HS-5 (cell line): Measurements from ENCODE around the gene HNF4A.

Experiments used
- DNase-seq: peaks from one replicate; pipeline ENCODE4 v3.0.0-alpha.2; 2012; ENCODE audit warnings: low read depth

Gene HNF4A

DNA sequence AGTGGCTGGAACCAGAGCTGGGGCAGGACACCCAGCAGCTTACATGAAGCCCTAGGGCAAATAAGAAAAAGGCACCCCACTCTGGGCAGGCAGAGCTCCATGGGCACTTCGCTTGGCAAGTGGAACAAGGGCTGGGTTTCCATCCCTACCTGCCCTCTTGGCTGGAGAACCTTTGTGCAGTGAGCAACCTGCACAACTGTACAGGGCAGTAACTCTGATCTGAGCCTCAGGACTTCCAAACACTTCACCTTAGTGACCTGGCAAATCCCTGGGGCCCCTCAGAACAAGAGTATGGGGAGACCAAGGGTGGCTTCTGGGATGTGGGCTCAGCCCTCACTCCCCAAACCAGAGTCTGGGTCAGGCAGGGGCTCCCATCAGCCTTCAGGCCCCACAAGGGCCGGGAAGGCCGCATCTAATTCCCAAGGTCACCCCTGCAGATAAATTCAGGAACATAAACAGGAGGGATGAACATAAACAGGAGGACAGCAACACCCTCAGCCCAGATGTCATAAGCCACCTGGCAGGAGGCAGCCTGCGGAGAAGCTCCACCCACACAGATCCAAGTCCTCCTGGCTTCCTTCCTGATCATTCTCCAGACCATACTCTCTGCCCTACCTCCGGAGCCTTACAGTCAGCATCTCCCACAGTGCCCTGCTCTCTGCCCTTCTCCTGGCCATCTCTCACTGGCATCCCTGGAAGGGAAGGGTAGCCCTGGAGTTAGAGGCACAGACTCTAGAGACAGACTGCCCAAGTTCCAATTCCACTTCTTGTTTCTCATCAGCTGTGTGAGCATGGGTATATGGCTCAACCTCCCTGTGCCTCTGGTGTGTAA lies 37.5 kb downstream of the HNF4A start:
- DNase-seq: no peak

DNA sequence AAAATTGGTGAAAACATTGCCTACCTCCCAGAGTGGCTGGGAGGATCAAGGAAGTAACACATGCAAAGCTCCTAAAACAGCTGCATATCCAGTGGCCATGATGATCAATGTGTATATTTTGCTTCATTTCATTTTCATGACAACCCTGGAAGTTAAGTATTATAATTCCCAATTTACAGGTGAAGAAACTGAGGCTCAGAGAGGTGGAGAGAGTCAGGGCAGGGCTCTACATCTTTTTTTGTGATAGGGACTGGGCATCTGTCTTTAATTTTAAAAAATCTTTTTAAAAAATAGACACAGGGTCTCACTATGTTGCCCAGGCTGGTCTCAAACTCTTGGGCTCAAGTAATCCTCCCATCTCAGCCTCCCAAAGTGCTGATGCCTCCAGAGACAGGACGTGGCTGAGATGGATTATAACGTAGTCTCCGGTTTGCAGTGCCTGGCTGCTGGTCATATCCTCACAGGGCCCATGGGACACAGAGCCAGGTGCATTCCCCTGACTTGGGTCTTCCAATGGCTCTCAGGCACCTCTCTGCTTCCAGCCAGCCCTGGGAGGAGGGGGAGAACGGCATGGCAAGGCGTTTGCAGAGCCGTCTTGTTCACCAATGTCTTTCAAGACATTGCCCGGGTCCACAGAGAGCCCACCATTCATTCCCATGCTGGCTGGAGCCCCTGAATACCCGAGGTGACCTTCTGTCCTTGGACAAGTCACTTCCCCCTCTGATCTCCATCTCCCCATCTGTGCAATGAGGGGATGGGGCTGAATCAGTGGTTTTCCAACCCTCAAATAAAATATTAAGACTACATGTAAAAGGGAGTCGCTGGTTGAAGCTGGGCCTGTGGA lies 38.3 kb downstream of the HNF4A start:
- no peak for DNase-seq

DNA sequence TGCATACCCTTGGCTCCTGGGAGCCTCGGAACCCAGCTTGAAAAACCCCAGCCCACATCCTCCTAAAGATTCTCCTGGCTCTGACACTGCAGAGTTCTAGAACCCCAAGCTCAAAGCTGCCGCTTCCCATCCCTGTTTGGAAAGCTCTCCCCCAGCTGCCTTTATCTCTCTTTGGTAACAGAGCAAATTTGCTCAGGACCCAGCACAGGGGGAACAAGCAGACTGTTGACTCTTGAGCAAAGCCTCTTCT lies 38.9 kb downstream of the HNF4A start:
- no peak for DNase-seq

DNA sequence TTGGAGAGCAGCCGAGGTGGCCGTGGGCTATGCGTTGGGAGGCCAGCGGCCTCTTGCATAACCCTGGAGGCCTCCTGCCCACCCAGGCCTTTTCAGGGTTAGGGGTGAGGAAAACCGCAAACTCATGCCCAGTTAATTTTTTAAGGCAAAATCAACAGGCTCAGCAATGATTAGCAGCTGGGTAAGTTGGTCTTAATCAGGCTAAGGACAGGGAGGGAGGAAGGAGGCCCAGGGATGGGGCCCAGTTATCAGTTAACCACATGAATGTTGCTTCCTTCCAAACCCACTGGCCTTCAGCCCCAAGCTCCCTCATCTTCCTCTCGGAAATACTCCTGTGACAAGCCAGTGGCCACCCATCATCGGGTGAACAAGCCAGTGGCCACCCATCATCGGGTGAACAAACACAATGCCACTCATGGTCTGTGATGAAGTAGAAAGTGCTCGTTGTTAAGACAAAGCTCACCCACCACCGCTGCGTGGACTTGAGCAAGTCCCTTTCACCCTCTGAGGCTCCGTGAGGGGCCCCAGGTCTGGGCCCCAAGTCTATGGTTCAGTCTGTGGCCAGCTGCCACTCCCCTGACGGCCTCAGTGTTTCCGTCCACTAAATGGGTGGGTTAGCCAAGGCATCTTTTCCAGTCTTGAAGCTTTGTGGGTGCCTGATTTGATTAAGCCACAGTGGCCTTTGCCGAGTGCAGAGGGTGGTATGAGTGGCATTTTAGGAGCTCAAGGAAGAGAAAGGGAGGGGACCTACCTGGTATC lies 39.4 kb downstream of the HNF4A start:
- no peak for DNase-seq

DNA sequence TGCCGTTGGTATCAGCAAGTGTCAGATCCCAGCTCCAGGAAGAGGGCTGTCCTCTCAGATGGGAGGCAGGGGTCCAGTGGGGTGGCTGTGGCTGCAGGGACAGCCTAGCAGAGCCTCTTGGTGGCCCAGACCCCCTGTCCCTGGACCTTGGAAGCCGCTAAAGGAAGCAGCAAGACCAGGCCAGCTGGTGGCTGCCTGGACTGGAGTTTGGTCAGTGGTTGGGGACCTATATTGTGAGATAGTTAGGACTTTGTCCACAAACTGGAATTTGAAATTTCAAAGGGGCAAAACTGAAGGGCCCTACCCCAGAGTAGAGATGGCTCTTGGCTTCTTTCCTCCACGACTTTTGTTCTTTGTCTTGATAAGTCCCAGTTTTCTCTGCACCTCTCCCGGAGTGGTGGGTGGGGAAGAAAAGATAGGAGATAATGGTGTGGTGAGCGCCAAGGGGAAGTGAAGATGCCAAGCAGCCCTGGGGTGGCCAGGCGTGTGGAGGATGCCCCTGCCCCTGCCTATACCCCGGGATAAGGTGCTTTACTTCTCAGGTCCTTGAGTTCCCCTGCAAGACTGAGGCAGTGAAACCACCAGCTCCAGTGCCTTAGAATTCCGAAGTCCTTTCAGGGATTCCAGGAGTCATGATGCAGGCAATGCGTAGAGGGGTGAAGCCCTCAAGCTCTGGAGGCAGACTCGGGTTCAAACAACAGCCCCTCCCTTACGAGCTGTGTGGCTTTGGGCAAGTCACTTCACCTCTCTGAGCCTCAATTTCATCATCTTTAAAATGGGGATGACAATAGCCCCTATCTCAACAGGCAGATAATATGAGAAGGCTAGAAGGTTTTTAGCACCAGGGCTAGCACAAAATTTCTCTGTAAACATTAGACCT lies 40.2 kb downstream of the HNF4A start:
- DNase-seq: no peak

DNA sequence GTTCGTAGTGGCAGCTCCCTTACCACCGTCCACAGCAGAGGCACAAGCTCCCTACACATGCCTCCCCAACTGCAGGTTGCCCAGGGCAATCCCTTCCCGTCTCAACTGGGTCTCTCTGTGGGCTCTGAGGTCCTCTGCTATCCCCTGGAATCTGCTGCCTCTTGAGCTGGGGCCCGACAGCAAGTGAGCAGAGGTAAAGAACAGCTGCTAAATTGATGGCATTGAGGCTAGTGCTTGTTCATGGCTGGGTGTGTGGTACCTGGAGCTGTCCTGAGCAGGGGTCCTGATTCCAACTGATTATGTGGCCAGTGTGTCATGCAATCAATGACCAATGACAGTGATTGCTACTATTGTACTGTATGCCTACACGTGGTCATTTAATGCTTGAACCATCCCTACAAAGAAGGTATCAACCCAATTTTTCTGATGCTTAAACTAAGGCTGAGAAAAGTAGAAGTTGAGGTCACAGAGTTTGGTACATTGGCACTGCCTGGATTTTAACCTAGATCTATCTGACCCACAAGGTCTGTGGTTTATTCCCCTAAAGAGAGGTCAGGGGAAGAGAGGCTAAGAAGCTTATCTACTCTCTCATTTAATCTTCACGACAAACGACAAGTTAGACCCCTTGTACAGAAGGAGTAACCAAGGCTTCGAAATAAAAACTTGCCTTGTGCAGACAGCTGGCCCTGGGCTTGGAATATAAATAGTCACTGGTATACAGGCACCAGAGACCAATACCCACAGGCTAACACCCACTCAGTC lies 41.1 kb downstream of the HNF4A start:
- DNase-seq: no peak

DNA sequence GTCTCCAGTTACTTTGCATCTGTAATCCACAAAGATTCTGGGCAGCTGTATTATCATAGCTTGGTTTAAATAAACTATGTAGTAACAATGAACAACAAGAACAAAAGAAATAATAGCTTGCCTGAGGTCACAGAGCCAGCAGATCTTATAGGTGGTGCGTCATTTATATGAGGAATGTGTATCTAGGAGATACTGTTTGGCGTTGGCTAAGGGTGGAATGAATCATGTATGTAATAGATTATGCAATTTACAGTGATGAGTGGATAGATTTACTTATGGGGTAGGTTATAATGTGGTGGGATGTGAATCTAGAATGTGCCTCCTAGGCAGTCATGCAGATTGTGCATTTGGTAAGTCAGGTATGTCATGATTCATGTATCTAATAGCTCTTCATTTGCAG lies 42.8 kb downstream of the HNF4A start:
- DNase-seq: peak; percentile 91

DNA sequence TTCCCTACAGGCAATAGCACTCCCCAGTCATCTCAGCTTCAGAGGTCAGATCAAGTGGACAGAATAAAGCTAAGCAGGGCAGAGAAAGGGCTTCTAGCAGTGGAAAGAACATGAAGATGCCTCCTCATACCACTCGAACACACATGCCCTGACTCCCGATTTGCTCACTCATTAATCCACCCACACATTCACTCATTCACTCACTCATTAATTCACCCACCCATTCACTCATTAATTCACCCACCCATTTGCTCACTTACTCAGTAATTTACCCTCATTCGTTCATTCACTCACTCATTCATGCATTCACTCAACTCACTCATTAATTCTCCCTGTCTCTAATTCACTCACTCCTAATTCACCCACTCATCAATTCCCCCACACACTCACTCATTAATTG lies 43.9 kb downstream of the HNF4A start:
- no peak for DNase-seq

DNA sequence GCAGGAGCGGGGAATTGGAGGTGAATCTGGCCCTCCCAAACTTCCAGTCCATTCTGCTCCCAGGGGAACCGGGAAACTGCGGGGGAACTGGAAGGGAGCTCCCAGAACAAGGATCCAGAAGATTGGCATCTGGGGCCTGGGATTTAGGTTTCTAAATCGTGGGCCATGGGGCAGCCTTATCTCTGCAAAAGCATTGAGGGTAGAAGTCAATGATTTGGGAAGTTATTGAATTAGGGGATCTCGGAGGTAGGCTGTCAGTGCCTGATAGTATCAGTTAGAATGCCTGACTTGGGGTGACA lies 45.1 kb downstream of the HNF4A start:
- no peak for DNase-seq

DNA sequence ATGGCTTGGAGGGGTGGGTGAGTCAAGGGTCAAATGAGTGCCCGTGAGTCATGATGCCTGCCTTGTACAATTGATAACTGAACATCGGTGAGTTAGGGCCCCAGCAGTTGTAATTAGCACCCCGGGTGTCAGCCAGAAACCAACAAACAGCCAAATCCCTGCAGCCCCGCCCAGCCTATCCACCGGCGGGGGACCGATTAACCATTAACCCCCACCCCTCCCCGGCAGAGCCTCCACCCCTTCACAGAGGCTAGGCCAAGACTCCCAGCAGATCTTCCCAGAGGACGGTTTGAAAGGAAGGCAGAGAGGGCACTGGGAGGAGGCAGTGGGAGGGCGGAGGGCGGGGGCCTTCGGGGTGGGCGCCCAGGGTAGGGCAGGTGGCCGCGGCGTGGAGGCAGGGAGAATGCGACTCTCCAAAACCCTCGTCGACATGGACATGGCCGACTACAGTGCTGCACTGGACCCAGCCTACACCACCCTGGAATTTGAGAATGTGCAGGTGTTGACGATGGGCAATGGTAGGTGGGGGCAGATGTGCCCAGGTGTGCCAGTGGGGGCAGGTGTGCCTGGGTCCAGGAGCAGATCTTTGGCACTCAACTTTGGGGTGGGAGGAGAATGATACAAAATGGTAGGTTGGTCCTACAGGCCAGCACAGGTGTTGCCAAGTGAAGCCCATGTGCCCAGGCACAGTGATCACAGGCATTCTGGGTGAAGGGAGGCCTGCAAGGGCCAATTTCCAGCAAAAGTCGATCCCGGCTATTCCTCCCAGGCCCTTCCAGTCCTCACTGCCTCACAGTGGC lies 45.7 kb downstream of the HNF4A start:
- DNase-seq: no peak

DNA sequence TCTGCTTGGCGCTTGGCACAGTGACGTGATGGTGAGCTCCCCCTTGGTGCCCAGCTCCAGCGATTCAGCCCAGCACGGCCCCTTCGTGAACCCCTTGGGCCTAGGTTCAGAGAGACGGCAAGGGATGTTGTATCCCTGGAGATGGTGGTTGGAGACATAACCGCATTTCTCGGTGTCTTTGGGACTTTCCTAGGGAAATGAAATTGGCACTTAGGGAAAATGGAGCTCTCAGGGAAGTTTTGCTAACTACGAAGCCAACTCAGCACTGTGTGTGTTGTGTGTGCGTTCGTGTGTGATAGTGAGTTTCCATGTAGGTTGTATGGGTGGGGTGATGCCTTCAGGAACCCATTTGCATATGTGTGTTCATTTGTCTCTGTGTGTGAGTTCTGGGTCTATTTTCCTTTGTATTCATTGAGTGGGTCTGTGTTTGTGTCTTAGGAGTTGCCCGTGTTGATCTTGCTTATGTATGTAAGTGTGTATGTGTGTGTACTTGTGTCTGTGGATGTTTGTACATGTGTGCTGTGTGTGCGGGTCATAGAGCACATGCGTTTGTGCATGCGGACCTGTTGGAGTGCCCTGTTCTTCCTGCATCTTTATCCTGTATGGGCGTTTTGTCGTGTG lies 46.4 kb downstream of the HNF4A start:
- no peak for DNase-seq

DNA sequence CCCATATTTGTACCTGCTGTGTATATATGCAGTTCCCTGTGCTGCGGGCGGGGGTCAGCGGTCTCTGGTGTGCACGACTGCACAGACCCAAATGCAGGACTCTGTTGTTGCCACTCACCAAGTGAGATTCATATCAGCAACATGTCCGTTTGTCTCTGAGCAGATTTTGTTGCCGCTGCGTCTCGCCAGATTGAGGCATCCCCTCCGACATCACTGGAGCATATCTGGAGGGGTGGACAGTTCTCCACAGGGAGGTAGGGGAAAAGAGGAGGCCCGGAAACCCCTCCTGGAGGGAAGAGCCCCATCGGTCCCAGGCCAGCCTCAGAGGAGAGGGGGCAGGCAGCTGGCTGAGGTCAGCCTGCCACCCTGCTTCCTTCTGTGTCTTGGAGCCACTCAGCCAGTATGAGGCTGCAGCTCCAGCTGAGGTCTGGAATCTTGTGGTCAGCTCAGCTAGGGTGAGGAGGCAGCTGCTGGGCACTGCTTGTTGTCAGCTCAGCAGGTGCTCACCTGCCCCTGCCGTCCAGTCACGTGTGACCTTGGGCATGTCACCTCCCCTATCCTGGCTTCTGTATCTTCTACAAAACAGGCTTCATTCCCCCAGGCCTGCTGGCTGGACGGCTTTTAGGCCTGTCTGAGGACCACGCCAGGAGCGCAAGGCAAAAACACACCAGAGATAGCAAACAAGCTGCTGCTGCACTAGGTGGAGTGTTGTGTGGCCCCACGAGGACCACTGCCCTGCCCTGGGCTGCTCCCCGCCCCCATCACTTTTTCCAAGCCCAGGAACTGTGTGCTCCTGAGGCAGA lies 47.1 kb downstream of the HNF4A start:
- no peak for DNase-seq

DNA sequence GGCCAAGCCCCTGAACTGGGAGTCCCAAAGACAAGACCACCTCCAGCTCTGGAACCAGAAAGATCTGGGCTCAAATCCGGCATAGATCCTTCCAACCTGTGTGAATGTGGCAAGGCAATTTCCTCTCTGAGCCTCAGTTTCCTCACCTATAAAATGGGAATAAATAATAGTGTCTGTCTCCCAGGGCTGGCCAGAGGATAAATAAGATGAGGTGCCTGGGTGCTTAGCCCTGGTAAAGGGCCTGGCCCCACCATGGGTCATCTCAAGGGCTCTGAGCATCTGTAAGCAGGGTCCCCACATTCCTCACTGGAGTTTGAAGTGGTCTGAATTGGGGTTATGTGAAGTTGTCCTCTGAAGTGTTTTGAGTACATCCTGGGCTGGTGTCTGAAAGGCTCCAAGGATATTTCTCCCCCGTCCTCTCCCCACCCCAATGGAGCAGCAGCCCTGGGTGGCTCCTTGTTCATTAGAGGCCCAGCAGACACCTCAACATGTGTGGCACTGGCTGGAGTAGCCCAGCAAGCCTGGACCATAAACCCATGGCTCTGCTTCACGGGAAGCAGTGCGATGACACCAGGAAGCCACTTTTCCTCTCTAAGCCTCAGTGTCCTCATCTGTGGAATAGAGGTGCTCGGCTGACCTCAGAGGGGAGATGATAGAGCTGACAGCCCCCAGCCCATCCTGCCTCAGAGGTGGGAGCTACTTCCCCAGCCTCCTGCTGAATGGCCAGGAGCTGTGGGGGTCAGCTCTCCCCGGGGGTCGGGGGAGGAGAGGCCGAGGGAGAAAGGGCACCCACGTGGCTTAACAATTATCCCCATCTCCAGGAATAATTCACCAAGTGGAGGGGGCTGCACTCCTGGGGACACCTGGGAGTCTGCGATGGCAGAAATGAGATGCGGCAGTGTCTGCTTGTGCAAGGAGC lies 48.0 kb downstream of the HNF4A start:
- no peak for DNase-seq

DNA sequence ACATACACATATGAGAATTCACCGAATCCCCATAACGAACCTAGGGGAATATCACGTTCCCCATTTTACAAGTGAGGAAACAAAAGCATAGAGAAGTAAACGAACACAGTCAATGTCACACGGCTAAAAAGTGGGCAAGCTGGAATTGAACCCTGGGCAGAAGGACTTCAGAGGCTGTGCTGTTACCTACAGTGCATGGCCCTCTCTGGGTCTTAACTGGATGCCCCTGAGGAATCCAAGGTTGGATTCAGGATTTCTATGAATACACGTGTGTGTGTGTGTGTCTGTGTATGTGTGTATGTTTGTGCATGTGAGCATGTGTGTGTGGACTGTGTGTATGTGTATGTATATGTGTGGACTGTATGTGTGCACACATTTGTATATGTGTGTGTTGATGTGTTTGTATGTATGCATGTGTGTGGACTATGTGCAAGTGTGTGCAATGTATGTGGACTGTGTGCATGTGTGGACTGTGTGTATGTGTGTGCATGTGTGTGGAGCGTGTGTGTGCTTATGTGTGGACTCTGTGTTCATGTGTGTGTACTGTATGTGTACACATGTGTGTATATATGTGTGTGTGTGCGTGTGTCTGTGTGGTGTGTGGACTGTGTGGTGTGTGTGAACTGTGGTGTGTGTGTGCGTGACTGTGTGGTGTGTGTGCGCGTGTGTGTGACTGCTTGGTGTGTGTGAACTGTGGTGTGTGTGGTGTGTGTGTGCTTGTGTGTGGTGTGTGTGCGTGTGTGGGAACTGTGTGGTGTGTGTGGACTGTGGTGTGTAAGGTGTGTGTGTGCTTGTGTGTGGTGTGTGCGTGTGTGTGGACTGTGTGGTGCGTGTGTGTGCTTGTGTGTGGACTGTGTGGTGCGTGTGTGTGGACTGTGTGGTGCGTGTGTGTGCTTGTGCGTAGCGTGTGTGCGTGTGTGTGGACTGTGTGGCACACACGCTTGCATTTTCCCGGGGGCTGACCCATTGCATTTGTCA lies 49.0 kb downstream of the HNF4A start:
- DNase-seq: no peak

DNA sequence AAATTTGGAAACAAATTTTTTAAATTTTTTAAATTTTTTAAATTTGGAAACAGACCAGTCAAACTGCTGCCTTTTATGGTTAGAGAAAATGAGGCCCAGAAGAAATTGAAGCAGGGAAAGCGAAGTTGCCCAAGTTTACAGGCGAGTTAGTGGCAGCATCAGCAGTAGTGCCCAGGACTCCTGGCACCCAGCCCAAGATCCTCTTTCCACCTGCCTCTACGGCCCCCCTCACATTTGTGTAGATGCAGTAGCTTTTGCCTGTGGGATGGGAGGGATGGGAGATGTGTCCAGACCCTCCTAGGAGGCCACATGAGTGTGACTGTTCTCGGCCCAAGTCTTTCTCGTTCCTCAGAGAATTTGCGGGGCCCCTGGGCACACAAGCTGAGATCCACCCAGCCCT lies 49.8 kb downstream of the HNF4A start:
- no peak for DNase-seq

DNA sequence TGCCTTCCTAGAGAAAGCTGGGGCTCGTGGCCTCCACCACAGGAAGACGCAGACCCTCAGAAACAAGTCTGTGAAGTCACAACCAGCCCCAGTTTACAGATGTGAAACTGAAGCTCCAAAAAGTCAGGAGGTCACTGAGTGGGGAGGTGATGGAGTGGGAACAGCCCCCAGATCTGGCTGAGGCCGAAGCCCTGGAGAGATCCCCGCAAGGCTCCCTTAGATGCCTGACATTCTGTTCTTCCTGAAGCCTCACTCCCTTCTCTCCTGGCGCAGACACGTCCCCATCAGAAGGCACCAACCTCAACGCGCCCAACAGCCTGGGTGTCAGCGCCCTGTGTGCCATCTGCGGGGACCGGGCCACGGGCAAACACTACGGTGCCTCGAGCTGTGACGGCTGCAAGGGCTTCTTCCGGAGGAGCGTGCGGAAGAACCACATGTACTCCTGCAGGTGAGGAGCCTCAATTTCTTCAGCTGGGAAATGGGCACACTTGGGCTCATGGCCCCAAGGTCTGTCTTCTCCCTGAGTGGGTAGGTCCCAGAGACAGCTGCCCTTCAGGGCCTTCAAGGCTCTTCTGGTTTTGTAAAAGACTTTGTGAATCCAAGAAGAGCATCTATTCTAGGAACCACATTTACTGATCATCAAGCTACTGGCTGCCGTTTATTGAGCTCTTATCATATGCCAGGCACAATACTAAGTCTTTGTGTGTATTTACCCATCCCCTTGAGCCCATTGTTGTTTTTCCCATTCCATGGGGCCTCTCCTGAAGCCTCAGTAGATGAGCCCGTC lies 50.5 kb downstream of the HNF4A start:
- no peak for DNase-seq
